SK-N-SH (cell line): ENCODE data around the gene DEPDC1. TPM values are rescaled to one million over a fixed set of nuclear protein-coding genes. Genes with fewer than 3 reads are reported as not detected.
"Not testable (repeated sequence)": the region's sequence is repeated elsewhere in the genome, so short reads cannot be mapped to it uniquely, and the experiment has no call there.

Experiments used
- CTCF ChIA-PET: fragments of 300-600, 350-600 bp; formaldehyde crosslinking; extraction: SDS; loops from one replicate; lab custom pipeline; 2021; lab: Yijun Ruan, JAX
- POLR2A ChIA-PET: fragments of 350-600 bp; sonication (Branson Sonifier 250); formaldehyde crosslinking; extraction: SDS; loops from one replicate; lab custom pipeline; 2020; ENCODE audit warnings: antibody characterized with exemption, inconsistent platforms; lab: Yijun Ruan, JAX
- DNase-seq: peaks from one replicate; pipeline ENCODE4 v3.0.0; 2012
- H2AFZ ChIP-seq: fragments of 200-600 bp; sonication (generic); 2 replicates; pipeline ENCODE4 v1.8.1; 2016; ENCODE audit warnings: antibody characterized with exemption, mild to moderate bottlenecking, low read depth
- H3F3A ChIP-seq: fragments of 200-600 bp; sonication (generic); replicated peaks from 2 replicates; pipeline ENCODE3; 2016; ENCODE audit warnings: antibody characterized with exemption, mild to moderate bottlenecking; ENCODE audit not compliant: insufficient read depth
- H3K27ac ChIP-seq, 2 experiments: fragments of 200-500 bp in 1 of 2; fragments of 200-600 bp in 1 of 2; sonication (Bioruptor generic) in 1 of 2; sonication (generic), shearing (Covaris generic) in 1 of 2; 2 replicates each; pipeline versions ENCODE4 v1.5.1 to v1.6.1; 2014 to 2016; ENCODE audit warnings: low read depth in 2 of 2, inconsistent platforms in 1 of 2, low read length in 1 of 2, mild to moderate bottlenecking in 1 of 2, mixed read lengths in 1 of 2
- H3K27me3 ChIP-seq: fragments of 200-600 bp; sonication (generic), shearing (Covaris generic); 2 replicates; pipeline ENCODE4 v1.6.1; 2016; ENCODE audit warnings: mixed run types; ENCODE audit not compliant: insufficient read depth
- H3K36me3 ChIP-seq, 2 experiments: fragments of 200-500 bp in 1 of 2; fragments of 200-600 bp in 1 of 2; sonication (Bioruptor generic) in 1 of 2; sonication (generic) in 1 of 2; replicated peaks in 1 of 2; 2 replicates each; pipeline versions ENCODE3 to v1.5.1; 2014 to 2016; ENCODE audit warnings: low read length in 1 of 2, mild to moderate bottlenecking in 1 of 2; ENCODE audit not compliant: insufficient read depth in 2 of 2, control insufficient read depth in 1 of 2
- H3K4me1 ChIP-seq, 2 experiments: fragments of 200-500 bp in 1 of 2; fragments of 200-600 bp in 1 of 2; sonication (Bioruptor generic) in 1 of 2; sonication (generic), shearing (Covaris generic) in 1 of 2; 2 replicates each; pipeline versions ENCODE4 v1.5.1 to v1.6.1; 2014 to 2016; ENCODE audit warnings: low read depth in 1 of 2, low read length in 1 of 2, mixed run types in 1 of 2; ENCODE audit not compliant: insufficient read depth in 2 of 2, control insufficient read depth in 1 of 2
- H3K4me2 ChIP-seq: fragments of 200-600 bp; sonication (generic), shearing (Covaris generic); 2 replicates; pipeline ENCODE4 v1.6.1; 2017; ENCODE audit warnings: mixed run types
- H3K4me3 ChIP-seq, 2 experiments: fragments of 200-500 bp in 1 of 2; fragments of 200-600 bp in 1 of 2; sonication (Bioruptor generic) in 1 of 2; sonication (generic), shearing (Covaris generic) in 1 of 2; 2 replicates each; pipeline versions ENCODE4 v1.5.1 to v1.8.1; 2014 to 2016; ENCODE audit warnings: low read depth in 2 of 2, inconsistent platforms in 1 of 2, low read length in 1 of 2, mild to moderate bottlenecking in 1 of 2, mixed read lengths in 1 of 2, moderate library complexity in 1 of 2
- H3K79me2 ChIP-seq: fragments of 200-600 bp; sonication (generic); 2 replicates; pipeline ENCODE4 v1.8.1; 2017; ENCODE audit warnings: mild to moderate bottlenecking; ENCODE audit not compliant: insufficient read depth
- H3K9ac ChIP-seq: fragments of 200-600 bp; sonication (generic); 2 replicates; pipeline ENCODE4 v1.6.1; 2017; ENCODE audit warnings: mixed run types
- H3K9me2 ChIP-seq: fragments of 200-600 bp; sonication (generic); 2 replicates; pipeline ENCODE4 v1.6.1; 2017; ENCODE audit warnings: mixed run types
- H3K9me3 ChIP-seq: fragments of 200-600 bp; sonication (generic); 2 replicates; pipeline ENCODE4 v1.6.1; 2017; ENCODE audit warnings: mixed run types, mild to moderate bottlenecking, moderate library complexity
- H4K20me1 ChIP-seq: fragments of 200-600 bp; sonication (generic); 2 replicates; pipeline ENCODE4 v1.6.1; 2017; ENCODE audit warnings: mild to moderate bottlenecking, mixed run types; ENCODE audit not compliant: insufficient read depth
- CHD2 ChIP-seq: fragments of 150-350 bp; IDR thresholded peaks from 2 replicates; pipeline ENCODE4 v1.6.1; 2018; ENCODE audit warnings: low read length; ENCODE audit not compliant: partially characterized antibody
- EP300 ChIP-seq, 2 experiments: IDR thresholded peaks; 2 replicates each; pipeline versions ENCODE4 v1.4.0 to v1.6.1; 2012; ENCODE audit warnings: borderline replicate concordance in 1 of 2, low read depth in 1 of 2, low read length in 1 of 2
- EZH2phosphoT487 ChIP-seq: fragments of 200-600 bp; sonication (generic); IDR thresholded peaks from 2 replicates; pipeline ENCODE4 v1.6.1; 2017; ENCODE audit warnings: low read depth, mixed run types, mild to moderate bottlenecking, antibody characterized with exemption, moderate library complexity, borderline replicate concordance
- FOSL2 ChIP-seq: IDR thresholded peaks from 2 replicates; pipeline ENCODE4 v1.4.0; 2012; ENCODE audit warnings: low read depth, mild to moderate bottlenecking, moderate library complexity, borderline replicate concordance
- FOXJ3 ChIP-seq: sonication (generic); formaldehyde crosslinking; IDR thresholded peaks from 2 replicates; pipeline ENCODE4 v1.5.1; 2020; ENCODE audit warnings: mild to moderate bottlenecking, missing genetic modification reagents
- JUND ChIP-seq: IDR thresholded peaks from 2 replicates; pipeline ENCODE4 v1.4.0; 2012
- NFIC ChIP-seq: IDR thresholded peaks from 2 replicates; pipeline ENCODE4 v1.4.0; 2012; ENCODE audit warnings: borderline replicate concordance
- RCOR1 ChIP-seq: fragments of 150-350 bp; IDR thresholded peaks from 2 replicates; pipeline ENCODE4 v1.6.1; 2017; ENCODE audit warnings: antibody characterized with exemption, low read length
- RFX5 ChIP-seq: IDR thresholded peaks from 2 replicates; pipeline ENCODE4 v1.6.1; 2012; ENCODE audit warnings: mild to moderate bottlenecking, improper control_type of control experiment, low read length
- RXRA ChIP-seq: IDR thresholded peaks from 2 replicates; pipeline ENCODE4 v1.4.0; 2012; ENCODE audit warnings: low read depth, mild to moderate bottlenecking, borderline replicate concordance
- SIN3A ChIP-seq: IDR thresholded peaks from 2 replicates; pipeline ENCODE4 v1.6.1; 2012; ENCODE audit warnings: low read depth, mild to moderate bottlenecking, low read length, moderate library complexity, borderline replicate concordance
- SMC3 ChIP-seq: IDR thresholded peaks from 2 replicates; pipeline ENCODE4 v1.6.1; 2012; ENCODE audit warnings: low read depth, low read length, improper control_type of control experiment
- TCF12 ChIP-seq: IDR thresholded peaks from 2 replicates; pipeline ENCODE4 v1.4.0; 2012
- WGBS: methylation state at CpG from one replicate; pipeline ENCODE4 v1.1.6; 2017; ENCODE audit warnings: low lambda C conversion rate; 5-methylcytosine and 5-hydroxymethylcytosine counted together
- polyA plus RNA-seq, 3 experiments: library from polyadenylated mRNA; depleted of rRNA; stranded (reverse); fragments of >200 nt; gene quantifications; 2 replicates each; pipeline ENCODE4 v1.2.3, GENCODE V29; 2012
- TF ChIP-seq, protein P1 (sequence below): IDR thresholded peaks from 2 replicates; pipeline ENCODE4 v1.4.0; 2012; ENCODE audit warnings: low read depth
- TF ChIP-seq, protein P2 (sequence below): IDR thresholded peaks from 2 replicates; pipeline ENCODE4 v1.4.0; 2012; ENCODE audit warnings: low read depth, borderline replicate concordance

Gene DEPDC1
- polyA plus RNA-seq, 1 of the 3 experiments (the other 2 are of a cell fraction) = 3.8 TPM

DNA sequence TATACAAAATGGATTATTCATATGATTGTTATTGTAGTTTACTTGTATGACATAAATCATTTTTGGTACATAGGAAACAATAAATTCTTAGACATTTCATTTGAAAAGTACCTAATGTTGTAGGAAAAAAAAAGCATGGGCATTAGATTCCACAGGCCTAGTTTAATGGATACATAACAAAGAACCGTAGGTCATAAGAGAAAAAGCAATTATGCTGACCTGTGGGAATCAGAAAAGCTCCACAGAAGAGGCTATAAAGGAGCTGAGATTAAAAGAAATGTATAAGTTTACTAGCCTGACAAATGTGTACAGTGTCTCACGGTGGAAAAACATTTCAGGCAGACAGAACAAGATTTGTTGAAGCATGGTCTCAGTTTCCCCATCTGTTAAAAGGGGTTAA is 3.7 kb downstream of the DEPDC1 start:
- 84% methylated on average over 2 of the region's 2 CpGs for WGBS
- H3K27me3 ChIP-seq = no peaks in the 10 kb centered on the region
- peaks cover 7 to 13% of the 10 kb centered on the region in 2 experiments; a peak in 3 of 4 replicates for H3K4me1 ChIP-seq
- no peak overlapping the region for H3K4me3 ChIP-seq
- H3K36me3 ChIP-seq = peaks cover 5 to 13% of the 10 kb centered on the region in 2 experiments
- peak overlapping the region; percentile 78; the same call in 1 of the 2 replicates for H2AFZ ChIP-seq
- H3K9ac ChIP-seq = no peak overlapping the region
- POLR2A ChIA-PET = no interaction called here
- peak overlapping the region in 1 of 2 experiments; percentile 44; a peak in 1 of 4 replicates for H3K27ac ChIP-seq
- H4K20me1 ChIP-seq = no peaks in the 10 kb centered on the region
- peaks cover 64% of the 10 kb centered on the region for H3K79me2 ChIP-seq
- TF ChIP-seq EZH2phosphoT487 (no peak), CHD2 (no peak), RXRA (no peak), TCF12 (no peak), RFX5 (no peak), EP300 (IDR thresholded peaks at IDR 0.05; ENCODE audit: borderline replicate concordance in 1 of 2, low read depth in 1 of 2, low read length in 1 of 2) (no peak), JUND (no peak), FOSL2 (no peak), FOXJ3 (CRISPR knock-in tag) (no peak), SIN3A (no peak), SMC3 (no peak), RCOR1 (no peak), NFIC (no peak)
- TF ChIP-seq, protein P1, sequence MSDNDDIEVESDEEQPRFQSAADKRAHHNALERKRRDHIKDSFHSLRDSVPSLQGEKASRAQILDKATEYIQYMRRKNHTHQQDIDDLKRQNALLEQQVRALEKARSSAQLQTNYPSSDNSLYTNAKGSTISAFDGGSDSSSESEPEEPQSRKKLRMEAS = no peak
- TF ChIP-seq, protein P2, sequence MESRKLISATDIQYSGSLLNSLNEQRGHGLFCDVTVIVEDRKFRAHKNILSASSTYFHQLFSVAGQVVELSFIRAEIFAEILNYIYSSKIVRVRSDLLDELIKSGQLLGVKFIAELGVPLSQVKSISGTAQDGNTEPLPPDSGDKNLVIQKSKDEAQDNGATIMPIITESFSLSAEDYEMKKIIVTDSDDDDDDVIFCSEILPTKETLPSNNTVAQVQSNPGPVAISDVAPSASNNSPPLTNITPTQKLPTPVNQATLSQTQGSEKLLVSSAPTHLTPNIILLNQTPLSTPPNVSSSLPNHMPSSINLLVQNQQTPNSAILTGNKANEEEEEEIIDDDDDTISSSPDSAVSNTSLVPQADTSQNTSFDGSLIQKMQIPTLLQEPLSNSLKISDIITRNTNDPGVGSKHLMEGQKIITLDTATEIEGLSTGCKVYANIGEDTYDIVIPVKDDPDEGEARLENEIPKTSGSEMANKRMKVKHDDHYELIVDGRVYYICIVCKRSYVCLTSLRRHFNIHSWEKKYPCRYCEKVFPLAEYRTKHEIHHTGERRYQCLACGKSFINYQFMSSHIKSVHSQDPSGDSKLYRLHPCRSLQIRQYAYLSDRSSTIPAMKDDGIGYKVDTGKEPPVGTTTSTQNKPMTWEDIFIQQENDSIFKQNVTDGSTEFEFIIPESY = no peak
- TF ChIP-seq, all 33 proteins: peak for 0
- no peak for DNase-seq
- 0 out of 2 replicates have a peak overlapping the region, but pooled peaks have one; percentile 1 for H3K4me2 ChIP-seq
- H3K9me2 ChIP-seq = no peaks in the 10 kb centered on the region
- no peaks in the 10 kb centered on the region; the same call in 1 of the 2 replicates for H3K9me3 ChIP-seq
- CTCF ChIA-PET = interaction anchor here (2.0 kb wide), 1 partner anchor 373 kb away, joined by 4 read pairs; no protein-coding TSS in a partner anchor
- H3F3A ChIP-seq = peaks cover 4% of the 10 kb centered on the region

DNA sequence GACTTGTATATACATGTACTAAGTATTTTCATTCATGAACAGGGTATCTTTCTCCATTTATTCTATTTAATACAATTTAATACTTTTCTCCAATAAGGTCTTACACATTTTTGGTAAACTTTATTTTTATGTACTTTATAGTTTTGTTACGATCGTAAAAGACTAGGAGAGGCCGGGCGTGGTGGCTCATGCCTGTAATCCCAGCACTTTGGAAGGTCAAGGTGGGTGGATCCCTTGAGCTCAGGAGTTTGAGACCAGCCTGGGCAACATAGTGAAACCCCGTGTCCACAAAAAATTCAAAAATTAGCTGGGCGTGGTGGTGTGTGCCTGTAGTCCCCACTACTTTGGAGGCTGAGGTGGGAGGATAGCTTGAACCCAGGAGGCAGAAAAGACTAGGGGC is 4.6 kb downstream of the DEPDC1 start:
- H4K20me1 ChIP-seq, H3K9me3 ChIP-seq, H3K27ac ChIP-seq, H3K4me3 ChIP-seq, H3F3A ChIP-seq, DNase-seq, CTCF ChIA-PET, POLR2A ChIA-PET, H3K4me2 ChIP-seq, H3K9ac ChIP-seq, H3K27me3 ChIP-seq, H3K9me2 ChIP-seq: not testable (repeated sequence)
- H3K79me2 ChIP-seq = peaks cover 64% of the 10 kb centered on the region
- H3K36me3 ChIP-seq = peaks cover 13 to 21% of the 10 kb centered on the region in 2 experiments
- H3K4me1 ChIP-seq = peaks cover 7 to 13% of the 10 kb centered on the region in 2 experiments; a peak in 3 of 4 replicates
- WGBS = 96% methylated on average over 6 of the region's 6 CpGs
- peak overlapping the region; percentile 78 for H2AFZ ChIP-seq
